Left hindlimb (tissue), 1 donor: Measurements from ENCODE around the gene ZNF660.
A peak's percentile ranks its signal among the peaks of the same experiment; 100 is the strongest.
"Not testable (repeated sequence)": the region's sequence is repeated elsewhere in the genome, so short reads cannot be mapped to it uniquely, and the experiment has no call there.

Experiments
- DNase-seq: peaks from one replicate; pipeline ENCODE4 v3.0.0-alpha.2; 2018

Gene ZNF660

DNA sequence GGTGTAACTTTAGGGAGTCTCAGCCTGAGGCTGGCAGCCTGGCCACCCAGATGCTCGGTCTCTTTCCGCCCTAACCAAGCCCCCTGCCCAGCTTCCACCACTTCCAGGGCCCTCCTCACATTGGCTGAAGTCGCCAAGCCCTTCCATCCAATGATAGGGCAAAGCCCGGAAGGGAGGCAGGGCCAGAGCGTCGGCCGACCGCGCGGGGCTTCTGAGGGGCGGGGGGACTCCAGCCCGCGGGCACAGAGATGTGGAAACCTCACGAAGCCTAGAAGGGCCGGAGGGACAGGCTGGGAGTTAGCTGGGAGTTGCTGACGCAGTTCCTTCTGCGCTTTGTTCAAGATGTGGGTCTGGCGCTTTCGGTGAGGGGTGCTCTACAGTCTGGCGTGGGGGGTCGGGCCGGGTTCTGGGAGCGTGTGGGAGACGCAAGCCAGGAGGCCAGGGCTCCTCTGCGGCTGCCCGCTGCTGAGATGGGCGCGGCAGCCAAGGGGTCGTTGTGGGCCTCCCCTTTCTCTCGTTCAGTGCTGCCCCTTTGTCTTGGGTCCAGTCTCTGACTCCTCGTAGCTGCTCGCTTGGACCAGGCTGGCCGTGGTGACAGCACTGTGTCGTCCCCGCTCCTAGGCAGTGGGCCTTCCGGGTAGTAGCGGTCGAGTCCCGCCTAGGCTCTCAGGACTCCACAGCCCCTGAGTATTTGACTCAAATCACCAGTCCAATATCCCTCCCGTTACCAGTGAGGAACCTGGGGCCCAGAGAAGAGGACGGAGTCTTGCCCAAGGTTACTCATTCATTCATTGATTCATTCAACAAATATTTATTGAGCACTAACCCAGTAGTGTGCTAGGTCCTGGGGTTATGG is at the start of gene ZNF660:
TSS of gene ZNF660 (plus strand) at position 319 of the 856 bp plus-strand sequence. CDS start 9,230 bp downstream, outside the sequence.
- DNase-seq, result peak; percentile 90

DNA sequence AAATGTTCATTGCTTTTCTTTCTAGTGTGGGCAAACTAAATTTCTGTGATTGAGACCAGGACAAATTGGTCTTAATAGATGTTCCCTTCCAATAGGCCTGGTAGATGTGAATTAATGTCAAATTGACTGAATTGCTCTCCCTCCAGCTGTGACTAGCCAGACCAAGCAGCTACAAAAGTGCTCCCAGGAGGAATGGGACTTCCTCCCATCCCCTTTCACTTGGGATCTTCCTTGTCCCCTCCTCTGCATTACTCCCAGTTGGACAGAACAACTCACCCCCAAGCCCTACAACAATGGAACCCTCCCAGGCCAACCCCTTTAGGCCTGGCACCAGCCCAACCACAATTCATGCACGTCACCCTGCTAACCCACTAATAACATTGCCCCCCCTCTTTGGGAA is 49.4 kb upstream of the ZNF660 start:
- DNase-seq, result no peak

DNA sequence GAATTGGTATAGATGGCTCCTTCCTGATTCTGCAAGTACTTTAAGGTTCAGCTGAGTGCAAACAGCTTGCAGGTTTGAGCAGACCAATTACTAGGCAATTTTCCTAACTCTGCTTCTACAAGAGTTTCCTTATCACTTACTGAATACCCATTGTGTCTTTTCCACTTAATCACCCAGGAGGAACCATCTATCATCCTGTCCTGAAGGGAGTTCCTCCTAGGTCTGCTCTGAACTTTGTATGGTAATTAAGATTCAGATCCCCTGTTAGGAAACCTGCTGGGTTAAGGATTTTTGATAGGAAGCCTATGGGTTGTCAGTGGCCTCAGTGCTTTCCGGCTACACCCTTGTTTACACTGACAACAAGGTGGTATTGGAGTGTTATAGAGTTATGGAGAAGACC is 40.0 kb upstream of the ZNF660 start:
- not testable (repeated sequence) for DNase-seq

DNA sequence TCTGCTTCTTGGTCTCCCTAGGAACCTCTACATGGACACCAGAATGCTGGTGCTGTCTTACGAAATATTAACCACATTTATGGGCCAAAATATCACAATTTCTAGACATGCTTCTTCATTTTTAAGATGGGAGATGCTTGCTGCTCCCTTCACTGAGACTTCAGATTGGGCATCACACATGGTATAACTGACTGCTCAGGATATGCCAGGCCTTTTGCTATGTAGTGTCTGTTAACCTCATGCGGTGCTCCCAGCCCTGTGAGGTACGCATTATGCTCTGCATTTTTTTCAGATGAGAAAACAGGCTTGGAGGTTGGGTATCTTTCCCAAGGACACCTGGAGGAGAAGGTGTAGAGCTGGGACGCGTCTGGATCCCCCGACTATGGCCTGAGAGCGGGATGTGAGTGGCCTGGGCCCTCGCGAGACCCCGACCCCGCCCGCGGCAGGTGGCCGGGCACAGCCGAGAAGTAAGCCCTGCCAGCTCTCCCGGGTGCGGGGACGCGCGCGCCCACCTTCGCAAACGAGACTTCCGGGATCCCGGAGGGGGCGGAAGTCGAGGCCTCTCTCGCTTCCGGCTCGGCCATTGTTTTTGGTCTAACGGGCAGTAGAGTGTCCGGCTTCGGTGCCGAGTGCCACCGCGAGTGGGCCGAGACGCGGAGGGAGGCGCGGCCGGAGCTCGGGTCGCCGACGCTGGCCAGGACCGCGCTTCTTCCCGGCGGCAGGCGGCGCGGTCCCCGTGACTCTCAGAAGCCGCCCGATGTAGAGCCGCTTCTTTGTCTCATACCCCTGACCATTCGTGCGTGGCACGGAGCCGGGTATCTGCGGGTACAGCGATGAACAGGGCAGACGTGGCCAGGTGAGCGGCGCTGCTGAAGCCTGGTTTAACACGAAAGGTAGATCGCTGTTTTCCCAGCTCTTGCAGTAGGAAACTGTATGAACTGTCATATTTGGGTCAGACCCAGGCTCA is 29.9 kb upstream of the ZNF660 start, which contains the start of gene ZKSCAN7:
TSS of gene ZKSCAN7 (plus strand) at position 568 of the 967 bp plus-strand sequence. CDS start 1,855 bp downstream, outside the sequence.
- DNase-seq, result peak; percentile 79

DNA sequence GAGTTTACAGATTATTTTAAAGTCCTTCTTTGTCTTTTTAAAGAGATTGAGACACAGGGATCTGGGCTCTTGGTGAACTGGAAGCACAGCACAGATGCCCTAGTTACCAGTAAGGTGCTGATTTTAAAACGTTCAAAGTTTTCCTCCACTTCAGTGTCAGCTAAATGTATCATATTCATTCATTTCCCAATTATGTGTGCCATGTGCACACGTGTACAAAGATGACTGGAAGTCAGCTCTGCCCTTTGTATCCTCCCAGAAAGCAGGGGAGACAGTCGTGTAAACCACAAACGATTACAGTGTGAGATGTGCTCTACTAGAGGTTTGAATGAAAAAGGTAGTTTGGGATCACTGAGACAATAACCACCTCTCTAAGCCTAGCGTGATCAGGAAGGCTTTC is 29.0 kb upstream of the ZNF660 start:
- no peak for DNase-seq

DNA sequence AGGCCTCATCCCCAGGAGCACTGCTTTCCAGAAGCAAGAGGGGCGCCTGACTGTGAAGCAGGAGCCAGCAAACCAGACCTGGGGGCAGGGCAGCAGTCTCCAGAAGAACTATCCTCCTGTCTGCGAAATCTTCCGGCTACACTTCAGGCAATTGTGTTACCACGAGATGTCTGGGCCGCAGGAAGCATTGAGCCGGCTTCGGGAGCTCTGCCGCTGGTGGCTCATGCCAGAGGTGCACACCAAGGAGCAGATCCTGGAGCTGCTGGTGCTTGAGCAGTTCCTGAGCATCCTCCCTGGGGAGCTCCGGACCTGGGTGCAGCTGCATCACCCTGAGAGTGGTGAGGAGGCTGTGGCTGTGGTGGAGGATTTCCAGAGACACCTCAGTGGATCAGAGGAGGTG is 27.7 kb upstream of the ZNF660 start:
- DNase-seq, result no peak

DNA sequence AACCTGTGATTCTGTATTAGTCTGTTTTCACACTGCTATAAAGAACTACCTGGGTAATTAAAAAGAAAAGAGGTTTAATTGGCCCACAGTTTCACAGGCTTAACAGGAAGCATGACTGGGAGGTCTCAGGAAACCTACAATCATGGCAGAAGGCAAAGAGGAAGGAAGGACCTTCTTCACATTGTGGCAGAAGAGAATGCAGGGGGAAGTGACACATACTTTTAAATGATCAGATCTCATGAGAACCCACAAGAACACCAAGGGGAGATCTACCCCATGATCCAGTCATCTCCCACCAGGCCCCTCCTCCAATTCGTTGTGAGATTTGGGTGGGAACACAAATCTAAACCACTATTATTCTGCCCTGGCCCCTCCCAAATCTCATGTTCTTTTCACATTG is 23.7 kb upstream of the ZNF660 start:
- DNase-seq, result no peak

DNA sequence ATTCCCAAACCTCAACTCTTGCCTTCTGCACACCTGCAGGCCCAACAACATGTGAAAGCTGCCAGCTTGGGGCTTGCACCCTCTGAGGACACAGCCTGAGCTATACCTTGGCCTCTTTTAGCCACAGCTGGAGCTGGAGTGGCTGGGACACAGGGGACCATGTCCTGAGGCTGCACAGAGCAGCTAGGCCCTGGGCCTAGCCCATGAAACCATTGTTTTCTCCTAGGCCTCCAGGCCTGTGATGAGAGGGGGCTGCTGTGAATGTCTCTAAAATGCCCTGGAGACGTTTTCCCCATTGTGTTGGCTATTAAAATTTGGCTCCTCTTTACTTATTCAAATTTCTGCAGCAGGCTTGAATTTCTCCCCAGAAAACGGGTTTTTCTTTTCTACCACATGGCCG is 22.6 kb upstream of the ZNF660 start:
- DNase-seq, result no peak

DNA sequence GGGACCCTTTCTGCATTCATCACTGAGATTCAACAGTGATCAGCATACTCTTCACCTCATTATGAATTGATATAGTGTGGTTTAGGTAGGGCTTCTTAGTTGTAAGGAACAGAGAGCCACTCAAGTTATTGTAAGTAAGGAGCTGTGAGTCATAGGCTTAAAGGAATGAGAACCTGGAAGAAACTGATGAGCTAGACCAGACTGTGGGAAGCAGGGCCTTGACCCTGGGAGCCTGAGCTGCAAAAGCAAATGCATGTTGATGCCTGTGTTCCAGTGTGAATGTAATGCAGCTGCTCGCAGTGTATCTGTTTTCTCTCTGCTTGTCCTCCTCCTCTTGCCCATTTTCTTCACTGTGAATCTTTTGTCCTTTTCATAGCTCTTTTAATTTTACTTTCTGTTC is 16.2 kb upstream of the ZNF660 start:
- no peak for DNase-seq

DNA sequence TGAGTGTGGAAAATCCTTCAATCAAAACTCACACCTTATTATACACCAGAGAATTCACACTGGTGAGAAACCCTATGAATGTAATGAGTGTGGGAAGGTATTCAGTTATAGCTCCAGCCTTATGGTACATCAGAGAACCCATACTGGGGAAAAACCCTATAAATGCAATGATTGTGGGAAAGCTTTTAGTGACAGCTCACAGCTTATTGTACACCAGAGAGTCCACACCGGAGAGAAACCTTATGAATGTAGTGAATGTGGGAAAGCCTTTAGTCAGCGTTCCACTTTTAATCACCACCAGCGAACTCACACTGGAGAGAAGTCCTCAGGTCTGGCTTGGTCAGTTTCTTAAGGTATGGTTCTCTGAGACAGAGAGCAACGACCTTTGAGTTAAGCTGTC is 13.7 kb upstream of the ZNF660 start:
- no peak for DNase-seq

DNA sequence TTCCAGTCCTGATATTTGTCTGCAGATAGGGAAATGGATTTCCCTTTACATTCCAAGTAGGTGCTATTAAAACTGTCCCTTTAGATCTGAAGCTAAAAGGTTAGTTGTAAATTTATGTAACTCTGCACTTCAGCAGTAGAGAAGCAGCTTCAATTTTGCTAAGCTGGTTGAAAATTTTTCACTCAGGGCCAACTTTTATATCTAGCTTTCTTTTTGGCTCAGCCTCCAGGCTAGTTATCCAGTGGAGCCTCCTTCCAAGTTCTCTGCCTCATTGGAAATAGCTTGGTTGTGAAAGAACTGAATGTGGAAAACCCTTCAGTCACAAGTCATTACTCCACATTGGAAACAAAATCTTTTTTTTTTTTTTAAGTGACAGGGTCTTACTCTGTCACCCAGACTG is 8.2 kb upstream of the ZNF660 start:
- DNase-seq, result no peak

DNA sequence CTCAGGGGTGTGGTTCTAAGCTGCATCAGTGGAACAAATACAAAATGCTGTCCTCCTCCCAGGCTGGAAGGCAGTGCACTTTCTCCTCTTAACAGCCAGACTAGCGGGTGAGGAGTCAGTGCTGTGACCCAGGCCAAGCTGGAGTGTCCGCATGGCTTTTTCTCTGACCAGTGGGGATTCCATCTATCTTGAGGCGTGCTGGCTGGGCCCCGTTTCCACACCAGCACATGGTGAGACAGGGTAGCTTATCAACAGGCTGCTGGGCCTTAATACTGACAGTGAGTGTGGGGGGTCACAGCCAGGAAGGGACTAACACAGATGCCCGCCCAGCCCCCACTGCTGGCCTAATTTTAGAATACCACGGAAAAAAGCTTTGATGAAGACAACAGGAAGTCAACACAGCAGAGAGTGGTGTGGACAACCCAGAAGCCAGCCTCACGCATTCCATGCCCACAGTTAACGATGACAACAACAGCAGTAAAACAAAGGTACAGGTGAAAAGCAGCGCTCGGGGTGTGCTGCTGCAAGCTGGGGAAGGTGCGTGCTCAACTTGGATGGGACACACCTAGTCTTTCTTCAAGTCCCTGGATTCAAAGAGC is 7.3 kb upstream of the ZNF660 start:
- not testable (repeated sequence) for DNase-seq

DNA sequence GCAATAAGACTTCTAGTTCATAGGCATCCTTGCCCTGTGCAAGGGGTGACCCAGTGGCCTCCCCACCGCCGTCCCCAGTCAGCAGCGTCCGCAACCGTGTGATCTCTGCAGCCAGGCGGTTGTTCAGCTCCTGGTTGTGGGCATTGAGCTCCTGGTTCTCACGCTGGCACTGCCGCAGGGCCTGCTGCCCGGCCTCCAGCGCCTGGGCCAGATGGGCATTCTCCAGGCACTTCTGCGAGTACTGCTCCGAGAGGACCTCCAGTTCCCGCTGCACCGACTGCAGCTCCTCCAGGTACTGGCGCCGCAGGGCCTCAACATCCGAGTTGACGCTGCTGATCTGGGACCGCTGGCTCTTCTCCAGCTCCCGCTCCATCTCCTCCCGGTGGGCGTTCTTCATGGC is 6.4 kb upstream of the ZNF660 start:
- DNase-seq, result not testable (repeated sequence)

DNA sequence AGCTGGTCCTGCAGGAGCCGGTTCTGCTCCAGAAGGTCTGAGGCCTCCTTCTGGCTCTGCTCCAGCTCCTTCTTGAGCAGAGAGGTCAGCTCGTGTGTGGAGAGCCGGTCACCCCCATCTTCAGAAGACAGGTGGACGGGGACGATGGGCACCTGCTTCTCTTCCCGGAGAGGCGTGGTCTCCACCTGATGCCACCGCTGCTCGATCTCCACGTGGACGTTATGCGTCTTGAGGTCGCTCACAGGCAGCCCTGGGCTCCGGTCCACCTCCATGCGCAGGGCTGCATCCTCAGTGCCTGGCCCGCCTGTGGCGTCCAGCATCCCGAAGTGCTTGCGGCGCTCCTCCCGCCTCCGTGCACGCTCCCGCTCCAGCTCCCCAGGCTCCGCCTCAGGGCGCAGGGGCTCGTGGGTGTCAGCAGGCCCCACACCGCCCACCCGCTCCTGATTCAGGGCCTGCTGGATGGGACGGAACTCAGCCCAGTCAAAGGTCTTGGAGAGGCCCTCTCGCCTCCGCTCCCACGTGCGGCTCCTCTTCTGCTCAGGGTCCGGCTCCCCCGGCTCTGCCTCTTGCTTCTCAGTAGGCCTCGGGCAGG is 5.7 kb upstream of the ZNF660 start:
- DNase-seq, result not testable (repeated sequence)

DNA sequence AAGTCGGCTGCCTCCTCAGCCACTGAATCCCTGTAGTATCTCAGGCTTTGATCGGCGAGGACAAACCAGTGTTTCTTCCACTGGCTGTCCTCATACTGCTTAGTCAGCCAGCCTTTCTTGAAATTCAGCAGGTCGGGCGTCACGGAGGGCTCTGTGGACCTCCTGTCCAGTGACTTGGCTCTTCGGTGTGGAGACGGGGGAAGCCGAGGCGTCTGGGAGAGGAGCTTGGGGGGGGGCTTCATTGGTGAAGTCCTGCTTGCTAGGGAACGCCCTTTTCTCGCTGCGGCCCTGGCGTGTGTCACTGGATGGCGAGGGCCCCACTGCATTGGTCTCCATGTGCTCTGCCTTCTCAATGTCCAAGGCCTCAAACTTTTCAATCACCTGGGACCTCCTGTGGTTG is 5.0 kb upstream of the ZNF660 start:
- DNase-seq, result not testable (repeated sequence)

DNA sequence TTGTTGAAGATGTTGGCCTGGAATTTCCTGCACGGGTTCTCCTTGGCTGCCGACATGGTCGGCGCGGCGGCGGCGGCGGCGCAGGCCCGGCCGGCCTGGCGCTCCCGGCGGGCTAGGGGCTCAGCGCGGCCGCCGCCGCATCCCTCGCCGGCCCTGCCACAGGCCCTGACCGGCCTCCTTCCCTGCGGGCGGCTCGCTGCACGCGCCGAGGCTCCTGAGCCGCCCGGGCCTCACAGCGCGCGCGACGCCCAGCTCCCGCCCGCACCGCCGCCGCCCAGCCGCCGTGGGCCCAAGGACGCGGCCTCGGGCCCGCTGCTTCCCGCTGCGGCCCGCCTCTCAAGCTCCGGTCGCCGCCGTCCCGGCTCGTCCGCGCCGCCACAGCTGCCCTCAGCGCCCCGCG is 3.8 kb upstream of the ZNF660 start:
- not testable (repeated sequence) for DNase-seq

DNA sequence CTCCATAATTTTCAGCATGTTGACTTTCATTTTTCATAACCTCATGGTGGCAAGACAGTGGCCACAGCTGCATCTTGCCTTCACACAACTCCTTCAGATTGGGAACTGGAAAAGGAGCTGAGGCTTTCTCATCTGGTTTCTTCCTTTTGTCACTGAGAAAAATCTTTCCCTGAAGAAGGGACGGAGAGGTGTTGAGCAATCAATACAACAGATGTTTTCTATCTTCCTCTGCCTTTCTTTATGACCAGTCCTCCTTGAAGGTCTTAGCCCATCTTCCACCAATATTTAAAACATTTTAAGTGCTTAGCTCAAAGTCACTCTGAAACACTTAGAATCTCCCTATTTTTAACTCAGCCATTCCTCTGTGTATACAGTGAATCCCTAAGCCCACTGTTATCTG is 11.9 kb downstream of the ZNF660 start:
- no peak for DNase-seq

DNA sequence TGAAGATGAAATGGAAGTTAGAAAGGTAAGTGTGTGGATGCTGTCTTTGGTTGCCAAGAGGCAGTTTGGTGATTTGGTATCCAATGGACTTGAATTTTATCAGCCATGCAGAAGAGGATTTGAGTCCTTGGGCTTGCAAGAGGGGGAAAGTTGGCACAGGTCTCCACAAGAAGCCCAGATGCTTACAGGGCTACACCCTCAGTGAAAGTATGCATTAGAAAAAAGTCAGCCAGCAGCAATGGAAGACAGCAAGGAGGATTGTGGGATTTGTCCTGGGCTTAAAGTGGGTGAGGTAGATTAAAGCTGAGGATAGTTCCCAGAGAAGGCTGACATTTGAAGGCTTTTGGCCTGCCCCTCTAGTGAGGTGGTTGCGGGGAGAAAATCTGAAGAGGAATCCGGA is 17.0 kb downstream of the ZNF660 start:
- DNase-seq, result no peak

DNA sequence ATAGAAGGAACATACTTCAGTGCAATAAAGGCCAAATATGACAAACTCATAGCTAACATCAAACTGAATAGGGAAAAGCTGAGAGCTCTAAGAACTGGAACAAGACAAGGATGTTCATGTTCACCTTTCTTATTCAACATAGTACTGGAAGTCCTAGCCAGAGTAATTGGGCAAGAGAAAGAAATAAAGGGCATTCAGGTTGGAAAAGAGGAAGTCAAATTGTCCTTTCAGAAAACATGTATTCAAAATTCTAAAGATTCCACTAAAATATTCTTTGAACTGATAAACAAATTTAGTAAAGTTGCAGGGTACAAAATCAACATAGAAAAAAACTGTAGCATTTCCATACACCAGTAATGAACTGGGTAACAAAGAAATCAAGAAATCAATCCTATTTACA is 27.9 kb downstream of the ZNF660 start:
- DNase-seq, result no peak

DNA sequence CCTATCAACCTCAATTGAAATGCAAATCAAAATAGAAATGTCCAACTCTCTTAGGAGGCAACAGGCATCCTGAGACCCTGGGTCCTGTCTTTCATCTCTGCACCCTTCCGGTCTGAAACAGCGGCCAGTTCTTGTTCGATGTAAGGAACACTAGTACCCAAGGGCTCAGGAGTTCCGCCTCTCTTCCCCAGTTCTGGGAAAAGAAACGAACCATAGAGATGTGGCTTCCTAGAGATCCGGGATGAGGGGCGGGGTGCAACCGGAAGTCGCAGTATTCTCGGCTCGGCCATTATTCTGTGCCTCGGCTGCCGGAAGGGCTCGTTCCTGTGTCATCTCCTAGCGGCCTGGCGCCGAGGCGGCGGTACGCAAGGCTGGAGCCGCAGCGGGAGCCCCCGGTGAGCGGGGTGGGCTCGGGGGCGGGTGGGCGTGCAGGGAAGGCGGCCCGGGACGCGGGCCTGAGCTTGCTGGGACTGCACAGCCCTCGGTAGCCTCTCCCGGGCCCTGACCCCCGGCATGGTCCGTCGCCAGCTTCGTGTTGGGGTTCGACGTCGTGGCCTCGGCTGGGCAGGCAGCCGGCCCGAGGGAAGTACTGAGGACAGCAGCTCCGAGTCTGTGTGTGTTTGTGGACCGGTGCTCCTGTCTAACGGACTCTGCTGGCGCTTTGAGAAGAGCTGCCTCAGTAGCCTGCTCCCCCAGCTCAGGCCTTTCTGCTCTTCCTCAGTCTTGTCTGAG is 40.2 kb downstream of the ZNF660 start, which contains the start of gene ZNF197:
TSS of gene ZNF197 (plus strand) at position 288 of the 732 bp plus-strand sequence. CDS start 4,119 bp downstream, outside the sequence.
- peak; percentile 93 for DNase-seq

DNA sequence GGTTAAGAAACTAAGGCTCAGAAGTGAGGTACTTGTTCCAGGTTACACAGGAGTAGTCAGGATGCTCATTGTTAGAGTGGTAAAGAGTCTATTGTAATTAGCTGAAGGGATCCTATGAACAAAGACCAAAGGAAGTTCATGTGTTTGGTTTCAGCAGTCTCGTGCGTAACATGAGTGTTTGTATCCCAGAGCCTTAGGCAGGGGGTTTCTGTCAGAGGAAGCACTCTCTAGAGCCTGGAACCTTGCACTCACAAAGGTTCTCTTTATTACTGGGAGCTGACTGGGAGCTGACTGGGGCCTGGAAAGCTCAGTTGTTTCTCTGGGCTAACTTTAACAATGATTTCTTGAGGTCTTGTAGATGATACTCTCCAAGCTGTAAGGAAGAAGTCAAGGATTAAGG is 44.0 kb downstream of the ZNF660 start:
- DNase-seq, result no peak

DNA sequence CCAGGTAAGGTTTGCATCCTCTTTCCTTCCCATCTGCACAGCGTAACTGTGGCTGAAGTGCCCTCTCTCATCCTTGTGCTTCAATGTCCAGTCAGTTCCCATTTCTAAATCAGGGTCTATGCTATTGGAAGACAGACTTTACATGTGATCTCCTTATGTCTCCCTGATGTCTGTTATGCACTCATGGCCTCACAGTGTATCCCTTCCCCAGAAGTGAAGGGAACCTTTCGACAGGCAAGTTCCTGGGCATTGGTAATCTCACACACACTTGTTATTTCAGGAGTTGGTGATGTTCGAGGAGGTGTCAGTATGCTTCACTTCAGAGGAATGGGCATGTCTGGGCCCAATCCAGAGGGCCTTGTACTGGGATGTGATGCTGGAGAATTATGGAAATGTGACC is 47.4 kb downstream of the ZNF660 start:
- no peak for DNase-seq
